Amniotic stem cell (primary cell): ENCODE data around the gene ZNF764.
A peak's percentile ranks its signal among the peaks of the same experiment; 100 is the strongest.
"Not testable (repeated sequence)": the region's sequence is repeated elsewhere in the genome, so short reads cannot be mapped to it uniquely, and the experiment has no call there.

Experiments
- DNase-seq: peaks from one replicate; lab custom pipeline; 2025; lab: John Stamatoyannopoulos, UW

The ZNF764 gene

GRCh38 chr16:30527635-30528178 lies 30.5 kb downstream of the ZNF764 start:
- DNase-seq: no peak

DNA sequence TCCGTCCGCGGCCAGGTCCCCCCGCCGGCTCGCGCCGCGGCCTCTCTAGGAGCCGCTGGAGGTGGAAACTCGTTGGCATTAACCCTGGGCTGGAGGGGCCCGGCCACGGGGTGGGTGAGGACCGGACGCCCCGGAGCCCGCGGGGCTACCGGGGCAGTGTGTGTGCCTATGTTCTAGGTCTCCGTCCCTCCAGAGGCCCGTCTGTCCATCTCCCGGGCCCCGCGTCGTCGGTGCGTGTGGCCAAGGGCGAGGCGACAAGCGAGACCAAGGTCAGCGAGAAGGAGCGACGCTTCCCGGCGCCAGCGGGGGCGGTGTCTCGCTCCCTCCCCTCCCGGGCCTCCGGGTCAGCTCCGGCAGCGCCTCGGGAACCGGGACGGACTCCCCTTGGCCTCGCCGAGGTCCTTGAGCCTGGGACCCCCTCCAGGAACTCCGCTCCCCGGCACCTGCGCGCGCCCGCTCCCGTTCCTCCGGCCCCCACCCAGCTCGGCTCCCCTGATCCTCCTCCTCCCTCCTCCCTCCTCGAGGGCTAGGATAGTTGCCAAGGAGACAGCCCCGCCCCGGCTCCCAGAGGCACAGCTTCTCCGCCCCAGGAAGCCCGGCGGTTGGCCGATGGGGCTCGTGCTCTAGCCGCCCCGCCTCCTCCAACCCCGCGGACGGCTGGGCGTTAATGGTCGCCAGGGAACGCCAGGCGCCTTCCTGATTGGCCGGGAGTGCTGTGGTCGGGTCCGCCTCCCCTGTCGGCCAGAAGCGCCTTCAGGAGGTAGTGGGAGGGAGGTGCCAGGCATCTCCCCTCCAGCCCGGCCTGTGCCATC lies 31.1 kb downstream of the ZNF764 start:
- DNase-seq: peak; percentile 98

DNA sequence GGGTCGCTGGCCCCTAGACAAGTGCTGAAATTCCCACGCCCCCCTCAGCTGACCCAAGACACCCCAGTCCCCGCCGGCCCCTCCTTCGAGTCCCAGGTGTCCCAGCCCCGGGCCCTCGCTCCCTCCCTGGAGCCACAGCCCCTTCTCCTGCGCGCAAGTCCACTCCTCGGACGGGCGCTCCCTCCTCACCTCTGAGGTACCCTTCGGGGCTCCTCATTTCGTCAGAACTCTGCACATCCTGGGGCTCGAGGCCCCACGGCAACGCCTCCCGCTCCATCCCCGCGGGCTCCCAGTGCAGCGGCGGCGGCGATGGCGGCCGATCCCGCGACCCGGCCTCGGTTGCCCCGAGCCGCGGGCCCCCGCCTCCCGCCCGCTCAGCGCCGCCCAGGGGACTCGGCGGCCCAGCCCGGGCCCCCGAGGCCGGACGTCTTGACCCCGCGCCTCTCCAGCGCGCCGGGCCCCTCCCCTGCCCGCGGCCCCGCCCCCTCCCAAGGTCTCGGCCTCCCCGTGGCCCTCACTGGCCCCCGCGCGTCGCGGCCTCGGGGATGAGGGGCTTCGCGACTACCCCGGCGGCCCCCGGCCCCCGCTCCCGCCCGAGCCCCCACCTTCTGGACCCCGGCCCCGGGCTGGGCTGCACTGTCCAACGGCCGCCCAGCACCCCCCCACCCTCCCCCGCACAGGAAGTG lies 31.9 kb downstream of the ZNF764 start, which contains the start of gene ZNF768:
Gene ZNF768 (minus strand): TSS at position 430 of the 686 bp plus-strand sequence. CDS start 153 bp downstream, at position 277.
- DNase-seq: no peak

DNA sequence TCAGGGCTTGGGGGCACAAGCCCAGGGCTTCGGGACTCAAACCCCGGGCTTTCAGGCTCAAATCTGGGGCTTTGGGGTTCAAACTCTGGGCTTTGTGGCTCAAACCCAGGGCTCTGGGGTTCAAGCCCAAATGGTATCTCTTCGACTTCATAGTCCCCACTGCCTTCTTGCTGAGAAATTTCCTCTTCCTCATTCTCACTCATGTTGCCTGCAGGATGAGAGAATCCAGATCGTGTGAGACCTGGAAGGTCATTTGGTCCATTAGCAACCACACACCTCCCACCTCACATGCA lies 32.4 kb downstream of the ZNF764 start:
- no peak for DNase-seq

- DNase-seq: no peak
Measured at GRCh38 chr16:30524575-30525568, 33.3 kb downstream of the ZNF764 start.

DNA sequence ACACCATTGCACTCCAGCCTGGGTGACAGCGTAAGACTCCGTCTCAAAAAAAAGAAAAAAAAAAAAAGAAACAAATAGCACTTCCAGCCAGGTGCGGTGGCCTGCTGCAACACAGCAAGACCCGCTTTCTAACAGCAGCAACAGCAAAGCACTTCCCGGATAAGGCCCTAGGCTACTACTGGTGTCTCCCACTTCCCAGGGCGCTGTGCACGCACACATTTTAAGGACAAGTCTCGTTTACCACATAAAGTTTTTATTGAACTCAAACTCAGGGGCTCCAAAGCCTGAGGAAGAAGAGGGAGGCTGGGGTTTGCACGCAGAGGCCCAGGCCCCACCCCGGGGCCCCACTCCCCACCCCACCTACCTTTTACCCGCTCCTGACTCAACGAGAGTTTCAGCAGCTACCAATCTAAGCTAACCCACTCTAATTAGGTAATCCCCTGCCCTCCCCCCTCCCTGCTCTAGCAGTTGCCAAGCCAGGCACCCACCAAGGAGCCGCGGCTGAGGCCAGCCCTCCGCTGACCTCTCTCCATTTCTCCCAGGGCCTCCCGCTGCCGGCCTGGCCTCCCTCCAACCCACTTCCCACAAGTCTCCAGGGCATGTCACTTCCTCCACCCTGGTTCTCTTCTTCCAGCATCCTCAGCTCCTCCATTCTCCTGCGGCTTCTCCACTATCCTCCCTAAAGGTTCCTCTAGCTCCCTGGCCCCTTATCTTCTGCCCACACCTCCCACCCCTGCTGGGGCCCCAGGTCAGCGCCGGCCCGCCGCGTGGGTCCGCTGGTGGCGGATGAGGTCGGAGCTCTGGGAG lies 34.2 kb downstream of the ZNF764 start:
- no peak for DNase-seq

DNA sequence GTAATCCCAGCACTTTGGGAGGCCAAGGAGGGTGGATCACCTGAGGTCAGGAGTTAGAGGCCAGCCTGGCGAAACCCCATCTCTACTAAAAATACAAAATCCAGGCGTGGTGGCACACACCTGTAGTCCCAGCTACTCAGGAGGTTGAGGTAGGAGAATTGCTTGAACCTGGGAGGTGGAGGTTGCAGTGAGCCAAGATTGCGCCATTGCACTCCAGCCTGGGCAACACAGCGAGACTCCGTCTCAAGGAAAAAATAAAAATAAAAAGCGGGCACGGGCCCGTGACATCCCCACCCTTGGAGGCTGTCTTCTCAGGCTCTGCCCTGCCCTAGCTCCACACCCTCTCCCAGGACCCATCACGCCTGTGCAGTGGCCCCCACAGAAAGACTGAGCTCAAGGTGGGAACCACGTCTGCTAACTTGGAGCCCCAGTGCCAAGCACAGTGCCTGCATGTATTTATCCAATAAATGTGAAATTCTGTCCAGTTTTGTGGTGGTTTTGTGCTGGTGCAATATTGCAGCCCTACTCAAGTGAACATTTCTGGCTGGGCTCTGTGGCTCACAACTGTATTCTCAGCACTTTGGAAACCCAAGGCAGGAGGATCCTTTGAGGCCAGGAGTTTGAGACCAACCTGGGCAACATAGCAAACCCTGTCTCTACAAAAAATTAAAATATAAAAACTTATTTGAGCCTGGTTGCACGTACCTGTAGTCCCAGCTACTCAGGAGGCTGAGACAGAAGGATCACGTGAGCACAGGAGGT lies 35.3 kb downstream of the ZNF764 start:
- DNase-seq: not testable (repeated sequence)

DNA sequence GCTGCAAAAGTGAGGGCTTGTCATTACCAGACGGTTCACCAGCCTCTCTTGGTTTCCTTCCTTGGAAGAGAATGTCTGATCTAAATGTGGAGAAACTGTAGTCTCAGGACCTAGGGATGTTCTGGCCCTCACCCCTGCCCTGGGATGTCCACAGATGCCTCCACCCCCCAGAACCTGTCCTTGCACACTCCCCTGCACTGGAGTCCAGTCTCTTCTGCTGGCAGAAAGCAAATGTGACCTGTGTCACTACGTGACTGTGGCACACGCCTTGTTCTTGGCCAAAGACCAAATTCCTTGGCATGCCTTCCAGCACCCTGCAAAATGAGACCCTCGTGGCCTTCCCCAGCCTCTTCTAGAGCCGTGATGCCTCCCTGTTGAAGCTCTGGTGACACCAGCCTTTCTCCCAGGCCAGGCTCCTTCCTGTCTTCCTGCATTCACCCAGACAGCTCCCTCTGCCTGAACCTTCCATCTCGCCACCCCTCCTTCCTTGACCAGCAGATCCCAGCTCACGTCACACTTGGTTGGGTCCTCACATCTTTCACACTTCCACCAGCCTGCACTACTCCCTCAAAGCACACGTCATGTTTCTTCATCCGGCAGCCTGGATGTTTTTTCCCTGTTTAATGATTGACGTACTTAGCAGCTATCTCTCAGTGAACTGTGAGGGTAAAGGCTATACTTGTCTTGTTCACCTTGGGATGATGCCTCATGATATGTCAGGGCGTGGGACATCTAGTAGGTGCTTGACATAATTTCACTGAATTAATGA lies 36.1 kb downstream of the ZNF764 start:
- DNase-seq: no peak

DNA sequence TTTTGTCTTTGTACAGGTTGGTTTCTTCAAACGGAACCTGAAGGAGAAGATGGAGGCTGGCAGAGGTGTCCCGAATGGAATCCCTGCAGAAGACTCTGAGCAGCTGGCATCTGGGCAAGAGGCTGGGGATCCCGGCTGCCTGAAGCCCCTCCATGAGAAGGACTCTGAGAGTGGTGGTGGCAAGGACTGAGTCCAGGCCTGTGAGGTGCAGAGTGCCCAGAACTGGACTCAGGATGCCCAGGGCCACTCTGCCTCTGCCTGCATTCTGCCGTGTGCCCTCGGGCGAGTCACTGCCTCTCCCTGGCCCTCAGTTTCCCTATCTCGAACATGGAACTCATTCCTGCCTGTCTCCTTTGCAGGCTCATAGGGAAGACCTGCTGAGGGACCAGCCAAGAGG lies 36.7 kb downstream of the ZNF764 start:
- no peak for DNase-seq

DNA sequence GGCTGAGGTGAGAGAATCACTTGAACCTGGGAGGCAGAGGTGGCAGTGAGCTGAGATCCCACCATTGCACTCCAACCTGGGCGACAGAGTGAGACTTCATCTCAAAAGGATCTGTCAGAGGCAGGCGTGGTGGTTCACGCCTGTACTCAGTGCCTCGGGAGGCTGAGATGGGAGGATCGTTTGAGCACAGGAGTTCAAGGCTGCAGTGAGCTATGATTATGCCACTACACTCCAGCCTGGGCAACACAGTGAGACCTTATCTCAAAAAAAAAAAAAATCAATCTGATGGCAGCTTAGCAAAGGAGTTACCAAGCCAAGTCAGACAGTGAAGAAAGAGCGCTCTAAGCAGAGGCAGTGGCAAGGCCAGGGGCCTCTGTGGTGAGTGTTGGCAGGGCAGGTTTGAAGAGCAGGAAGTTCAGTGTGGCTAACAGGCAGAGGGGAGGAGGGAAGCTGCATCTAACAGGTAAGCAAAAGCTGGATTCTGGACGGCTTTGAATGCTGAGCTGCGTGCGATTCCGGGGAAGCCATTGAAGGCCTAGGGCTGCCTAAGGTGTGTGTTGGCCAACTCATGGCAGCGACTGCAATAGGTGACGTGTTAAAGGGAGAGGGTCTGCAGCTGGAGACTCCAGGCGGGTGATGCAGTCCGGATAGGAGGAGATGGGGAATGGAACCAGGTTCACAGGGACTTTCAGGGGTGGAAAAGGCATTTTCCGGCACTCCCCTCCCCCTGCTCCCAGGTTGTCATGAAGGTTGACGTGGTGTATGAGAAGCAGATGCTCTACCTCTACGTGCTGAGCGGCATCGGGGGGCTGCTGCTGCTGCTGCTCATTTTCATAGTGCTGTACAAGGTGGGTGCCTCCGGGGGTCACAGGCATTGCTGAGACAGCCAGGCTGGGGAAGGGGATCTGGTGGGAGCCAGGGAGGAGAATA lies 38.8 kb downstream of the ZNF764 start:
- DNase-seq: no peak

GRCh38 chr16:30518552-30518951 lies 39.6 kb downstream of the ZNF764 start:
- DNase-seq: no peak

- DNase-seq: no peak
Measured at GRCh38 chr16:30515275-30515674, 42.9 kb downstream of the ZNF764 start.

DNA sequence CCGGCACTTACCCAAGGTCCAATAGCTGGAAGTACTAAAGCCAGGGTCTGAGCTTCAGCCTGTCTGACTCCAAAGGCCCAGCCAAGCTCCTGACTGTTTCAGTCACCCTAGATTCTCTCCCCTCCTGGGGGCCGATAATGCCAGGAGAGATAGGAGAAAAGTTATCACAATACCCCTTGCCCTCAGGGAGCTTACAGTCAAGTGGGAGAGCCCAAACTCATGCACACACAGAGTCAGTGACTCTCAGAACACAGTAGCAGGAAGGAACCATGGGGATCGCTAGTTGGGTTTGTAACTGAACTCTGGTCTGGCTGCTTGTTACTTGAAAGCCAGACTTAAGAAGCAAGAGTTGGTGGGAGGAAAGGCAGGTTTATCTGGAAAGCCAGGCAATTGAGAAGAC lies 46.7 kb downstream of the ZNF764 start:
- DNase-seq: no peak

DNA sequence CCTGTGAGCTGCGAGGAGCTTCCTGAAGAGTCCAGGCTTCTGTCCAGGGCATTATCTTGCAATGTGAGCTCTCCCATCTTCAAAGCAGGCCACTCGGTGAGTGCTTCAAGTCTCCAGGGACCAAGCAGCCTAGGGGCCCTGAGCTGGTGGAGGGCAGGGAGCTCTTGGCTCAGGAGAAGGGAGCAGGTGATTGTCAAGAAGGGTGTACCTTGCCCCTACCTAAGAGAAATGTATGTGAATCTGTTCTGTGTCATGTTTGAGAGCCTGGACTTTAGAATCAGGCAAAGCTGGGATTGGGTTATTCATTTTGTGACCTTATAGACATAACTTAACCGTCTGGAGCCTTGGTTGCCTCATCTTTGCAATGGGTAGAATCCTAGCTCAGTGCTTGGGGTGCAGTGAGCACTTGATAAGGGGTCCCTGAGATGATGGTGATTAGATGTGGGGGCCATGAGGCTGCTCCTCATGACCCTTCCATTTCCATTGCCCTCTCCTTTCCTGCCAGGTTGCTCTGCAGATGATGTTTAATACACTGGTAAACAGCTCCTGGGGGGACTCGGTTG lies 47.7 kb downstream of the ZNF764 start:
- DNase-seq: no peak

DNA sequence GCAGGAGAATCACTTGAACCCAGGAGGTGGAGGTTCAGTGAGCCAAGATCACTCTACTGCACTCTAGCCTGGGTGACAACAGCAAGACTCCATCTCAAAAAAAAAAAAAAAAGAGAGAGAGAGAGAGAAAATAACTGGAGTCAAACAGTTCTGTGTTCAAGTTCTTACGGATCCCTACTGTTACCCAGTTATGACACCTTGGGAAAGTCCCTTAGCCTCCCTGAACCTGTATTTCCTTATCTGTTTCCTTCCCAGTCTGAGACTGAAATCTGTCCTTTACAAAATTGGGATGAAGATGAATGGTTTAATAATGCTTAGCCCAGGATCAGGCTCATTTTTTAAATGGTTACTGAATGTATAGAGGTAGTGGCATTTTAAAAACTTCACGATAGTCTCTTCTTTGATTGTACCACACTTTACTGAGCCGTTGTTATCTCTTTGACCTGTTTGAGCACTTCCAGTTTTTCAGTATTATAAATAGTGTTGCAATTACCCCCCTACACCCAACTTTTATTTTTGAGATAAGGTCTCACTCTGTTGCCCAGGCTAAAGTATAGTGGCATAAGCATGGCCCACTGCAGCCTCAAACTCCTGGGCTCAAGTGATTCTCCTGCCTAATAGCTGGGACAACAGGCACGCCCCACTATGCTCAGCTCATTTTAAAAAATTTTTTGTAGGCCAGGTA lies 49.0 kb downstream of the ZNF764 start:
- no peak for DNase-seq
